ENCODE measurements around the gene OBSCN.
"Not testable (repeated sequence)": the region's sequence is repeated elsewhere in the genome, so short reads cannot be mapped to it uniquely, and the experiment has no call there.

Gene OBSCN

DNA sequence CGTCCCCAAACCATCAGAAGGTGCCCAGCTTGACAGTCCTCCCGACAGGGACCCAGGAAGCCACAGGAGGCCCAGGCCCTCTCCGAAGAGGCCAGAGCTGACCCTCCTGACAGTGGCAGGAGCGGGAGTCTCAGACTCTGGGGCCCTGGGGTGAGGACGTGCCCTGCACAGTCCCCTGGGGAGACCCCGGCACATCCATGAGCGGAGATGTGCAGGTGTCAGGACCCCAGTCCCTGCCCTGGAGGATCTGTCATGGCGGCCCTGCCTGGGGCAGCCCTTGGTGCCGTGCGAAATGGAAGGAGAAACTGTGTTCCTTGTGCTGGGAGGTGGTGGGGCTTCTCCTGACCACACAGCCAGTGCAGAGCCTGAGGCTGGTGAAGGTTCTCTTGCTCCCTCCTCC, 55.8 kb downstream of the OBSCN start:
- no peak for DNase-seq

DNA sequence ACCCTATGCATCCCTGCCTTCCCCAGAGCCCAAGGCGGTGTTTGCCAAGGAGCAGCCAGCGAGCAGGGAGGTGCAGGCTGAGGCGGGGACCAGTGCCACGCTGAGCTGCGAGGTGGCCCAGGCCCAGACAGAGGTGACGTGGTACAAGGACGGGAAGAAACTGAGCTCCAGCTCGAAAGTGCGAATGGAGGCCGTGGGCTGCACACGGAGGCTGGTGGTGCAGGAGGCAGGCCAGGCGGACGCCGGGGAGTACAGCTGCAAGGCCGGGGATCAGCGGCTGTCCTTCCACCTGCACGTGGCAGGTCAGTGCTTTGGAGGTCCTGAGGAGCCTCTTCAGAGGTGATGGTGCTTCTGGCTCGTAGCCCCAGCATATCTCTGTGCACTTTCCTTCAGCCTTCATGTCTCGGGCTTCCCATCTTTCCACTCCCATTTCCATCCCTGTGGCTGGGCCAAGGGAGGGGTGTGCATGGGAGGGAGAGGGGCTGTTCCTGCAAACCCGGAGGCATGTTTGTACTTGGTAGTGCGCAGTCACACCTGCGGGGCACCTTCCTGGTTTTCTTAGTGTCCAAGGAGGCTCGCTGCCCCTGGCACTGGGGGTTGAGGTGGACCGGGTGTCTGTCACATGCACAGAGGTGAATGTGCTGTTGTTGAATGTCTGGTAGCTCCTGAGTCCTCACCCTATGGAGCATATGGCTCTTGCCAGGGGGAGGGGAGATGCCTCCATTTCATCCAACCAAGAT, 56.4 kb downstream of the OBSCN start:
- no peak for DNase-seq

DNA sequence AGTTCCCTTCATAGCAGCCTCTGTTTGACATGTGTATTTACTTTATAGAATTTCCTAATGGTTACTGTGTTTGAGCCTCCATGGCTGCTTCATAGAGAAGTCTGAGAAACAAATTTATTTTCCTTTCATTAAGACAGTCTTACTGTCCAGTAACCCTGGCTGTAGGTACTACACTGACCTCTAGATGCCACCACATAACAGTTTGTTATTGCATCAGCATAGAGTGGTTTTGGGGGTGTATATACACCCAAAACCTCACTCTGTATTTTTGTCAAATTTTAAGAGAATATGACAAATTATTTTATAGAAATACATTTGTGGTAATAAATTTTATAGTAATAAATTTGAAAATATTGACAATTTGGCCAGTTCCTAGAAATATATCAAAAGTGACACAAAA, 57.3 kb downstream of the OBSCN start:
- no peak for DNase-seq

DNA sequence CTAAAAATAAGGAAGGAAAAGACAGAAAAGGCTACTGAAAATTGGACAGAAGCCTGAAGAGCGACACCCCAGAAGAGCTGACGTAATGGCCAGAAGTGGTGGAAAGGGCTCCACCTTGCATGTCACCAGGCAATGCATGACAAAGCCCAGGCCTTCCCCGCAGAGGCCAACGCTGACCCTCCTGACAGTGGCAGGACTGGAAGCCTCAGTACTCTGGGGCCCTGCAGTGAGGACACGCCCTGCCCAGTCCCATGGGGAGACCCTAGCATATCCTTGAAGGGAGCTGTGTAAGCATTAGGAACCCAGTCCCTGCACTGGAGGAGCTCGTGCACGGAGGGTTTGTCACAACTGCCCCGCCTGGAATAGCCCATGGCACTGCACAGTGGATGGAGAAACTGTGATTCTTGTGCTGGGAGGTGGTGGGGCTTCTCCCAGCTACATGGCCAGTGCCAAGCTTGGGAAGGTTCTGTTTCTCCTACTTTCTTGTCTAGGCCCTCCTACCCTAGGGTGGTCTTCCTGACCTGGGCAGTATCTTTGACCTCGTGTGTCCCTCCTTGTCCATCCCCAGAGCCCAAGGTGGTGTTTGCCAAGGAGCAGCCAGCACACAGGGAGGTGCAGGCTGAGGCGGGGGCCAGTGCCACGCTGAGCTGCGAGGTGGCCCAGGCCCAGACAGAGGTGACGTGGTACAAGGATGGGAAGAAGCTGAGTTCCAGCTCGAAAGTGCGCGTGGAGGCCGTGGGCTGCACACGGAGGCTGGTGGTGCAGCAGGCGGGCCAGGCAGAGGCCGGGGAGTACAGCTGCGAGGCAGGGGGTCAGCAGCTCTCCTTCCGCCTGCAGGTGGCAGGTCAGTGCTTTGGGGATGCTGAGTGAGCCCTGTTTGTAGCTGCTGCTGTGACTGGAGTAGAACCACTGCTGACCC, 60.4 kb downstream of the OBSCN start:
- DNase-seq, result no peak

DNA sequence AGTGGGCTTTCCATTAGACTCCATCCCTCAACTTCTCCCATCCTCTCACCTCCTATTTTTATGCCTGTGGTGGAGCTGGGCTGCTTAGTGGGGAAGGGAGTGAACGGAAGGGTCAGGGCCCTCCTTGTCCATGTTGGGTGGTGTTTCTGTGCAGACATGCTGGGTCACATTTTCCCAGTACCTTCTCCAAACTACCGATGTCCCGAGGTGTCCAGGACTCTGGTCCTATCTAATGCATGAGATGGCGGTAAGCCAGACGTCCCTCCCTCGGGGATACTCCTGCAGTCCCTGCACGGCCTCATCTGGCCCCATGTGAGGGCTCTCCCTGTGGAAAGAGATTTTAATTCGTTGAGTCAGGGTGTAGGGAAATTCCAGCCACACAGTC, 61.0 kb downstream of the OBSCN start:
- no peak for DNase-seq

DNA sequence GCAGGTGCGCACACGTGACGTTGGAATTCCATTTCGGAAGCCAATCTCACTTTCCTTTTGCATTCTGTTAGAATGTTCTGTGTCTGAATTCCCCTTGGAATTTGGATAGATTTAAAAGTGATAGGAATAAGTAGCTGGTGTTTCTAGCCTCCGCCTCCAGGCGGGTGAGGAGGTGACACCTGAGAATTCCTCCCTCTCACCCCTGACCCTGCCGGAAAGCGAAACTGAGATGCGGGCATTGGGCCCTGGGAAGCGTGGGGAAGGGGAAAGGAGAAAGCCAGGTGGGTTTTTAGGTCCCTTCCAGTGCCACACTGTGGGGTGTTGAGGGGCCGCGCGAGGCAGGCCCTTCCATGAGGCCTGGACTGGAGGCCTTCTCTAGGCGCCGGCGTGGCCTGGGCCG, 61.6 kb downstream of the OBSCN start:
- DNase-seq, result not testable (repeated sequence)

DNA sequence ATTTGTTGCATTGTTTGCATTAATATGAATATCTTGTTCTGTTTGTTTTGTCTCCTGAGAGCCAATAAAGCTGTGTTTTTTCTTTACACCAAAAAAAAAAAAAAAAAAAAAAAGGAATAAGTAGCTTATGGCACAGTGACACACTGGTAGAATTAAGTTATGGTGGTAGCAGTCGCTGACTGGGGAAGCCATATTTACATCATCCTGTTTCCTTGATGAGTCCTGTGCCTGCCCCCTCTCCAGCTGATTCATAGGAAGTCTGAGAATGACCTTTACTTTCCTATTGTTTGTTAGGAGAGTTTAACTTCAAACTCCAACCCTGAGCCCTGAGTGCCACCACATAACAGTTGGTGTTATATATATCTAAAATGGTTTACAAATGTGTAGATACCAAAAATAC, 62.2 kb downstream of the OBSCN start:
- DNase-seq, result no peak

DNA sequence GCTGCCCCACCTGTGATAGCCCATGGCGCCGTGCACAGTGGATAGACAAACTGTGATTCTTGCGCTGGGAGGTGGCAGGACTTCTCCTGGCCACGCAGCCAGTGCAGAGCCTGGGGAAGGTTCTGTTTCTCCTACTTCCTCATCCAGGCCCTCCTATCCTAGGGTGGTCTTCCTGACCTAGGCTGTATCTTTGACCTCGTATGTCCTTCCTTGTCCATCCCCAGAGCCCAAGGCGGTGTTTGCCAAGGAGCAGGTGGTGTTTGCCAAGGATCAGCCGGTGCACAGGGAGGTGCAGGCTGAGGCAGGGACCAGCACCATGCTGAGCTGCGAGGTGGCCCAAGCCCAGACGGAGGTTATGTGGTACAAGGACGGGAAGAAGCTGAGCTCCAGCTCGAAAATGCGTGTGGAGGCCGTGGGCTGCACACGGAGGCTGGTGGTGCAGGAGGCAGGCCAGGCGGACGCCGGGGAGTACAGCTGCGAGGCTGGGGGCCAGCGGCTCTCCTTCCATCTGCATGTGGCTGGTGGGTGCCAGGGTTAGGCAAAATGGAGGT, 63.9 kb downstream of the OBSCN start:
- no peak for DNase-seq

DNA sequence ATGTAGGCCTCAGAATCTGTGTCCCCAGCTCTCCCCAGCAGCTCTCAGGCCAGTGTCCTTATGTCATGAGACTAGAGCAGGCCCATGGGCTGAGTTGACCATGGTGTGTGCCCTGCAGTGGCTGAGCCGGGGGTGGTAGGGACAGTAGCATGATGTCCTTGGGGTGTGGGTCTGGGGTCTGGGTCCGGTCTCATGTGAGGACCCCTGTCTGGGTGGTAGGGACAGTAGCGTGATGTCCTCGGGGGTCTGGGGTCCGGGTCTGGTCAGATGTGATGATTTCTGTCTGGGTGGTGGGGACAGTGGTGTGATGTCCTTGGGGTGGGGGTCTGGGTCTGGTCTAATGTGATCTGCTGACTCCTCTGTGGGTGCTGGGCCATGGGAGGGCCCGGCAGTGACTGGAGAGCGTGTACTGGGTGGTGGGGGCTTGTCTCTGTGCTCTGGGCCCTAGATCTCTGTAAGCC, 64.5 kb downstream of the OBSCN start:
- no peak for DNase-seq

DNA sequence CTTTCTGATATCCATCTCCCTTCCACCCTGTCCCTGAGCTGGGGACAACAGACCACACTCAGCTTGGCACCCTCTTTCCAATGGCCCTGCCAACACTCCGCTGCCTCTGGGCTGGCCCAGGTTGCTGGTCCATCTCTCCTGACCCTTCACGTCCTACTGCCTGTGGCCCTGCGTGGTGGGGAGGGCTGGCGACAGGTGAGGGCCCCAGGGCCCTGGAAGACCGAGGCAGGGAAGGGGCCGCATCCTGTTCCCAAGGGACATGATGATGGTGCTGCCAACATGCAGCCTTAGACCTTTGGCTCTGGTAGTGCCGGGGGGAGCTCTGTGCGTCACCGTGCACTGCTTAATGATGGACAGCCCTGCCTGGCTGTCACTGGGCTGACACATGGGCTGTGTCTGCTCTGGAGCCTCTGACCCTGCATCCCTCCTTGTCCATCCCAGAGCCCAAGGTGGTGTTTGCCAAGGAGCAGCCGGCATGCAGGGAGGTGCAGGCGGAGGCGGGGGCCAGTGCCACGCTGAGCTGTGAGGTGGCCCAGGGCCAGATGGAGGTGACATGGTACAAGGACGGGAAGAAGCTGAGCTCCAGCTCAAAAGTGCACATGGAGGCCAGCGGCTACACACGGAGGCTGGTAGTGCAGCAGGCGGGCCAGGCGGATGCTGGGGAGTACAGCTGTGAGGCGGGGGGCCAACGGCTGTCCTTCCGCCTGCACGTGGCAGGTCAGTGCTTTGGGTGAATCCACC, 65.2 kb downstream of the OBSCN start:
- DNase-seq, result no peak

DNA sequence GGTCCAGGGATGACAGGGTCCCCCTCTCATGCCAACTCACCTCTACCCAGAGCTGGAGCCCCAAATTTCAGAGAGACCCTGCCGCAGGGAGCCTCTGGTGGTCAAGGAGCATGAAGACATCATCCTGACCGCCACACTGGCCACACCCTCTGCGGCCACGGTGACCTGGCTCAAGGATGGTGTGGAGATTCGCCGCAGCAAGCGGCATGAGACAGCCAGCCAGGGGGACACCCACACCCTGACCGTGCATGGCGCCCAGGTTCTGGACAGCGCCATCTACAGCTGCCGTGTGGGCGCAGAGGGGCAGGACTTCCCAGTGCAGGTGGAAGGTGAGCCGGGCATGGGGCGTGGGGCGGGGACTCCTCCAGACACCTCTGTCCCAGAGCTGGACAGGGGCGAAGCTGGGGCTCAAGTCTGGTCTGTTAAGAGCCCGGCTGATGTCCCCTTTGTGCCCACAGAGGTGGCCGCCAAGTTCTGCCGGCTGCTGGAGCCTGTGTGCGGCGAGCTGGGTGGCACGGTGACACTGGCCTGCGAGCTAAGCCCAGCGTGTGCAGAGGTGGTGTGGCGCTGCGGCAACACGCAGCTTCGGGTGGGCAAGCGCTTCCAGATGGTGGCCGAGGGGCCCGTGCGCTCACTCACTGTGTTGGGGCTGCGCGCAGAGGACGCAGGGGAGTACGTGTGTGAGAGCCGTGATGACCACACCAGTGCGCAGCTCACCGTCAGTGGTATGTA, 66.0 kb downstream of the OBSCN start:
- DNase-seq, result no peak

DNA sequence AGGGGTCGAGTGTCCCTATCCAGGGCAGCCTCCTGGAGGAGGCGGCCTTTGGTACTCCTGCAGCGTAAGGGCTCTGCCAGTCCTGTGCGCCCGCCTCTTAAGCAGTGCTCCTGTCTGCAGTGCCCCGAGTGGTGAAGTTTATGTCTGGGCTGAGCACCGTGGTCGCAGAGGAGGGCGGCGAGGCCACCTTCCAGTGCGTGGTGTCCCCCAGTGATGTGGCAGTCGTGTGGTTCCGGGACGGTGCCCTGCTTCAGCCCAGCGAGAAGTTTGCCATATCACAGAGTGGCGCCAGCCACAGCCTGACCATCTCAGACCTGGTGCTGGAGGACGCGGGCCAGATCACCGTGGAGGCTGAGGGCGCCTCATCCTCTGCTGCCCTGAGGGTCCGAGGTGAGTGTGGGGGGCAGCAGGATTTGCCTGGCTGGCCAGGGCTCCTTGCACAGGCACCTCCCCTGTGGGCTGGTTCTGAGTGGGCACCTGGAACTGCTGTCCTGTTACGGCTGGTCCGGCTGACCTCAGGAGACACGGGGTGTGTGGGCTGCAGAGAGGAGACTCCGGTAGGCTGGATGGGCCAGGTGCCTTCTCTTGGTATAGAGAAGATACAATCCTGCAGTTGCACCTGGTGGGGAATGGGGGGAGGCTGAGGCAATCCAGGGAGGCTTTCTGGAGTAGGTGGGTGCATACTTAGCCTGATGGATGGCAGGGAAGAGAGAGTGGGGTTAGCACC, 66.8 kb downstream of the OBSCN start:
- no peak for DNase-seq

DNA sequence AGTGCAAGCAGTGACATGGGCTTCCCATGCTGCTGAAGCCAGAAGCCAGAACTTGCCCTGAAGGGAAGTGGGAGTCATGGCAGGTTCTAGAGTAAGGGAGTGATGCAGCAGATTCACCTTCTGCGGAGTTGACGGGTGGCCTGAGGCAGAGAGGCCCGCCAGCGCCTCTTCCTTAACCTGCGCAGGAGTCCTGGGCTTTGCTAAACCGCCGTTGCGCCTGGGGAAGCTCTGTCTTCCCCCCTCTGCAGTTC, 67.3 kb downstream of the OBSCN start:
- DNase-seq, result no peak

DNA sequence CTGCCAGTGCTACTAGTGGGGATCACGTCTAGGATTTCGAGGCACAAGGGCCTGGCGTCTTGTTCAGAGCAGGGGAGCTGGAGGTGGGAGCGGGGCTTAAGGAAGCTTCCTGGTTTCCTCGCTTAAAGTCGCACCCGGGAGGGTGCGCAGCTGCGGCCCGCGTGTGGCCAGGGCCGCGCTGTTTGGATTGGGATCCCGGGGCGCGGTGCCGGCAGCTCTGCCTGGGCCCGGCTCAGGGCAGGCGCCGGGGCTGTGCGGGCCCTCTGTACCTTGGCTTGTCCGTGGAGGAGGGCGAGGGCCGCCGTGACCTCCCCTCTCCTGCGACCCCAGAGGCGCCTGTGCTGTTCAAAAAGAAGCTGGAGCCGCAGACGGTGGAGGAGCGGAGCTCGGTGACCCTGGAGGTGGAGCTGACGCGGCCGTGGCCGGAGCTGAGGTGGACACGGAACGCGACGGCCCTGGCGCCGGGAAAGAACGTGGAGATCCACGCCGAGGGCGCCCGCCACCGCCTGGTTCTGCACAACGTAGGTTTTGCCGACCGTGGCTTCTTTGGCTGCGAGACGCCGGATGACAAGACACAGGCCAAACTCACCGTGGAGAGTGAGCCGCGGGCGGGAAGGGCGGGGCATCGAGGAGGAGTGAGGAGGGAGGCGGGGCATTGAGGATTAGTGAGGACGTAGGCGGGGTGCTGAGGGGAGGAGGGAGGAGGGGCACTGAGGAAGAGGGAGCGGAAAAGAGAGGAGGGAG, 67.8 kb downstream of the OBSCN start:
- DNase-seq, result no peak

DNA sequence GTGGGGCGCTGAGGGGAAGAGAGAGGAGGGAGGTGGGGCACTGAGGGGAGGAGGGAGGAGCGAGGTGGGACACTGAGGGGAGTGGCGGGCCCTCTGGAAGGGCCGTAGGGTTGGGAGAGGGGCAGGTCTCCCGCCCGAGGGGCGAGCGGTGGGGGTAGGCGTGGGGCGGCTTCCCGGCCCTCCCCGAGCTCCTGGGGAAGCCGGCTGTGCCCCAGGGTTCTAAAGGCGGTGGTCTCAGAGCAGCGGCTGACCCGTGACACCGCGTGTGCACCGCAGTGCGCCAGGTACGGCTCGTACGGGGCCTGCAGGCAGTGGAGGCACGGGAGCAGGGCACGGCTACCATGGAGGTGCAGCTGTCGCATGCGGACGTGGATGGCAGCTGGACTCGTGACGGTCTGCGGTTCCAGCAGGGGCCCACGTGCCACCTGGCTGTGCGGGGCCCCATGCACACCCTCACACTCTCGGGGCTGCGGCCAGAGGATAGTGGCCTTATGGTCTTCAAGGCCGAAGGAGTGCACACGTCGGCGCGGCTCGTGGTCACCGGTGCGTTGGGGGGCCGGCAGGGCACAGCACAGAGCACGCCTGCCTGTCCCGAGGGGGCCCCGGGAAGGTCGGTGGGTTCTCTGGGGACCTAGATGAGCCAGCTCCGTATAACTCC, 68.5 kb downstream of the OBSCN start:
- DNase-seq, result no peak

DNA sequence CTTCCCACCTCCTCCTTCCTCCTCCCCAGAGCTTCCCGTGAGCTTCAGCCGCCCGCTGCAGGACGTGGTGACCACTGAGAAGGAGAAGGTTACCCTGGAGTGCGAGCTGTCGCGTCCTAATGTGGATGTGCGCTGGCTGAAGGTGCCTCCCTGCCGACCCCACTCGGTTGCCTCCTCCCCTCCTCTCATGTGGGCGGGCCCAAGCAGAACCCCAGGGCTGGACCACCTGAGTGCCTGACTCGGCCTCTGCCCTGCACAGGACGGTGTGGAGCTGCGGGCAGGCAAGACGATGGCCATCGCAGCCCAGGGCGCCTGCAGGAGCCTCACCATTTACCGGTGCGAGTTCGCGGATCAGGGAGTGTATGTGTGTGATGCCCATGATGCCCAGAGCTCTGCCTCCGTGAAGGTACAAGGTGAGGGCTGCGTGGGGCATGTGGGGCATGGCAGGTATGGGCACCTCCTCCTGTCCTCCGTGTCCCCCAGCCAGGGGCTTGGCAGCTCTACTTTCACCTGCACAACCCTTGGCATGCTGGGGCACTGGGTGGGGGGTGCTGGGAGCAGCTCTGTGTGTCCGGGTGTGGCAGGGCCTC, 69.2 kb downstream of the OBSCN start:
- no peak for DNase-seq

DNA sequence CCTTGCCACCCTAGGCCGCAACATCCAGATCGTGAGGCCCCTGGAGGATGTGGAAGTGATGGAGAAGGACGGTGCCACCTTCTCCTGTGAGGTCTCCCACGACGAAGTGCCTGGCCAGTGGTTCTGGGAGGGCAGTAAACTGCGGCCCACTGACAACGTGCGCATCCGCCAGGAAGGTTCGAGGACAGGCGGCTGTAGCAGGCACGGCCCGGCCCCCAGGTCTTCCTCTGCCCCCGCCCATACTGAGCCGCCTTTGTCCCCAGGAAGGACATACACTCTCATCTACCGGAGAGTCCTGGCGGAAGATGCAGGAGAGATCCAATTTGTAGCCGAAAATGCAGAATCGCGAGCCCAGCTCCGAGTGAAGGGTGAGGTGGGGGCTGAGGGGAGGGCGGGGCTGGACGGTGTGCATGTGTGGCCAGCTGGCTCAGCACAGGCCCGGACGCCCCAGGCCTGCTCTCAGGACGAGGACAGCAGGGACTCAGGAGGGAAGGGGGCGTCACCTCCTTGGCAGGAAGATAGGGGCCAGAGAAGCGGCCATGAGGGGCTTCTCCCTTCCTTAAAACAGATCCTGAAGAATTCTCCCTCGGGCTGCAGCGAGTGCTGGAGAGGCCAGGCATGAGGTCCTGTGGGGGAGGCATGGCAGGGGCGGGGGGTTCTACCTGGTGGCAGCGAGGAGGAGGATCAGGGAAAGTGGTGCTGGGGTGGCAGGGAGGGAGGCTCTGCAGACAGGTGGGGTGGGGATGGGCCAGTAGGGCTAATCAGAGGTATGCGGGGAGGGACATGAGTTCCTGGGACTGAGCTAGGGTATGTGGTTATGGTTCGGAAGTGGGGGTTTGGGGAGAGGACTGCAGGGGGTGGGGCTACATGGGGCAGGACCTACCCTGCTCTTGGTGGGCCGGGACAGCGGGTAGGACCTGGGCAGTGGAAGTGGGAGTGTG, 69.9 kb downstream of the OBSCN start:
- DNase-seq, result no peak

DNA sequence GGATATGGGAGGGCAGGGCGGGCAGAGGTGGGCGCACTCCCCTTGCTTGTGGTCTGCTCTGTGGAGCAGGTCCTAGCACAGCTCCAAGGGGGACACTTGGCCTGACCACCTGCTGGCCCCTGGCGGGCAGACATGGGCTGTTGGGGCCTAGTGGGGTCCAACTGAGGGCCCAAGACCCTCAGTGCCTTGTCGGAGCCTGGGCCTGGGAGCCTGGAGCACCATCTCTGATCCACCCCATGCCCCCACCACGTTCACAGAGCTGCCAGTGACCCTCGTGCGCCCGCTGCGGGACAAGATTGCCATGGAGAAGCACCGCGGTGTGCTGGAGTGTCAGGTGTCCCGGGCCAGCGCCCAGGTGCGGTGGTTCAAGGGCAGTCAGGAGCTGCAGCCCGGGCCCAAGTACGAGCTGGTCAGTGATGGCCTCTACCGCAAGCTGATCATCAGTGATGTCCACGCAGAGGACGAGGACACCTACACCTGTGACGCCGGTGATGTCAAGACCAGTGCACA, 70.6 kb downstream of the OBSCN start:
- no peak for DNase-seq
